ENCODE measurements around the gene EFHC1. TPM values are rescaled to one million over a fixed set of nuclear protein-coding genes. Genes with fewer than 3 reads are reported as not detected.

Gene EFHC1
- total RNA-seq, 4 donors from 2014 or later: 30.6 to 45.6 (median 37.7) TPM

DNA sequence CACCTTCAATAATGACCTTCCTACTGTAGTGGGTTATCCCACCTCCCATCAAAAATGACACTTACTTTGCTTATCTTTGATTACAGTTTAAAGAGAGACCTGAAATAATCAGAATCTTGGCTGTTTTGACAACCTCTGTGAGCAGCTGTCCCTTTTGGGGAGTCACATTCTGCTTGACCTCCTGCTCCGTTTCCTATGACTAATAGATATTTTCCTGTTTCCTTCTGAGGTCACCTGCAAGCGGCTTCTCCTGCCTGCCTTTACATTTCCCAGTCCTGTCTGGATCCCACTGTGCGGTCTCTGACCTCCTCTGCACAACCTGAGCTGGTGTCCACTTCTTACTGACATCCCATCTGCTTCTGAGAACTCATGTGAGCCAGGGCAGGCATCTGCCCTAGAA, 102.5 kb downstream of the EFHC1 start:
- 48 to 63% methylated on average over 3 of the region's 3 CpGs for WGBS, 2 donors
- Histone ChIP-seq H3K27me3 (no peaks in the 10 kb centered on the region), H3K36me3 (no peaks in the 10 kb centered on the region), H3K4me1 (peaks cover 0 to 58% (median 16%) of the 10 kb centered on the region in 4 donors), H3K9me3 (no peaks in the 10 kb centered on the region), H3K4me3 (no peak overlapping the region), H3K27ac (peak overlapping the region; percentile 16 to 82 (median 68))
- peak in 1 of 2 donors; percentile 7 for TF ChIP-seq EP300 (IDR thresholded peaks at IDR 0.05)
- TF ChIP-seq, protein P1, sequence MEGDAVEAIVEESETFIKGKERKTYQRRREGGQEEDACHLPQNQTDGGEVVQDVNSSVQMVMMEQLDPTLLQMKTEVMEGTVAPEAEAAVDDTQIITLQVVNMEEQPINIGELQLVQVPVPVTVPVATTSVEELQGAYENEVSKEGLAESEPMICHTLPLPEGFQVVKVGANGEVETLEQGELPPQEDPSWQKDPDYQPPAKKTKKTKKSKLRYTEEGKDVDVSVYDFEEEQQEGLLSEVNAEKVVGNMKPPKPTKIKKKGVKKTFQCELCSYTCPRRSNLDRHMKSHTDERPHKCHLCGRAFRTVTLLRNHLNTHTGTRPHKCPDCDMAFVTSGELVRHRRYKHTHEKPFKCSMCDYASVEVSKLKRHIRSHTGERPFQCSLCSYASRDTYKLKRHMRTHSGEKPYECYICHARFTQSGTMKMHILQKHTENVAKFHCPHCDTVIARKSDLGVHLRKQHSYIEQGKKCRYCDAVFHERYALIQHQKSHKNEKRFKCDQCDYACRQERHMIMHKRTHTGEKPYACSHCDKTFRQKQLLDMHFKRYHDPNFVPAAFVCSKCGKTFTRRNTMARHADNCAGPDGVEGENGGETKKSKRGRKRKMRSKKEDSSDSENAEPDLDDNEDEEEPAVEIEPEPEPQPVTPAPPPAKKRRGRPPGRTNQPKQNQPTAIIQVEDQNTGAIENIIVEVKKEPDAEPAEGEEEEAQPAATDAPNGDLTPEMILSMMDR (IDR thresholded peaks at IDR 0.05): no peak
- TF ChIP-seq POLR2A (IDR thresholded peaks at IDR 0.05): no peak
- DNase-seq (ENCODE audit: low spot score in 2 of 2): no peak

DNA sequence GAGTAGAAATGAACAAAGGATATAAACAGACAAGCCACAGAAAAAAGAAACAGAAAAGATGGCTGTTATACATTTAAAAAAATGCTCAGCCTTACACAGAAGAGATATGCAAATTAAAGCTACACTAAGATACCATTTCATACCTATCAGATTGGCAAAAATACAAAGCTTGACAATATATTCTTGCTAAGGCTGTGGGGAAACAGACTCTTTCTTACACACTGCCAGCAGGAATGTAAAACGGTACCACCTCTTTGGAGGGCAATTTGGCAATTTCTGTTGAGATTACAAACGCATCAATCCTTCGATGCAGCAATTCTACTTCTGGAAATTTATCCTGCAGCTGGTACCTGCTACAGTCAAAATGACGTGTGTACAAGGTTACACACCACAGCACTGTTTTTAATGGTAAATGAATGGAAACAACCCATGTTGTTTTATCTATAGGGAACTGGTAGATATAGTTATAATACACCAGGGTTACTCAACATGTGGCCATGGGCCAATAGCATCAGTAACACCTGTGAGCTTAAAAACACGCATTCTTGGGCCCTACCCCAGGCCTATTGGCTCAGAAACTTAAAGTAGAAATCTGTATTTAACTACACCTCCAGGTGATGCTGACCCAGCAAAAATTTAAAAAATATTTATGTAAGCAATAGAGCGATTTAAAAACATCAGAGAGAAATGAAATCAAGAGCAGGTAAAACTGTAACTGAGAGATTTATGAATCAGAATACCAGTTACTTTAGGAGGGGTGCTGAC, 103.4 kb downstream of the EFHC1 start:
- Histone ChIP-seq H3K9me3 (no peaks in the 10 kb centered on the region), H3K4me3 (no peak overlapping the region), H3K27me3 (no peaks in the 10 kb centered on the region), H3K4me1 (peaks cover 0 to 52% (median 7%) of the 10 kb centered on the region in 4 donors), H3K27ac (peak overlapping the region in 2 of 4 donors; percentile 23 to 82), H3K36me3 (peaks cover 0 to 8% (median 0%) of the 10 kb centered on the region in 3 donors)
- TF ChIP-seq POLR2A (IDR thresholded peaks at IDR 0.05): no peak
- WGBS, 2 donors: 81 to 82% methylated on average over 6 of the region's 6 CpGs
- no peak for DNase-seq (ENCODE audit: low spot score in 2 of 2)

DNA sequence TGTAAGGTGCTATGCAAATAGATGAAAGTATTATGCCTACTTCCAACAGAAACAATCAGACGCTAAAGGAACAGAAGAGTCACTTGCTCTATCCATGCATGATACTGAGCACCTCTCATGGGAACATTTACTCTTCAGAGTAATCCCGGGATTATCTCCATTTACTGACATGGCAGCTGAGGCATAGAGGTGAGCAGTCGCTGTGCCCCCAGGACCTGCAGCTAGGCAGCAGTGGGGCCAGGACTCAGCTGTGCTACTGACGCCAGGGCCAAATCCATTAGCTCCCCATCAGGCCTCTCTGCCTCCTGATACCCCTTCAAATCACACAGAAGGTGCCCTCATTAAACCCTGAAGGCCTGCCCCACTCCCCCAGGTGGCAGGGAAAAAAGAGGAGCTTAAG, 104.8 kb downstream of the EFHC1 start:
- WGBS, 2 donors: 84 to 90% methylated on average over 4 of the region's 4 CpGs
- DNase-seq (ENCODE audit: low spot score in 2 of 2): no peak
- H3K4me1 ChIP-seq: peaks cover 0 to 41% (median 5%) of the 10 kb centered on the region in 4 donors
- no peaks in the 10 kb centered on the region for H3K9me3 ChIP-seq
- TF ChIP-seq, protein P1 (IDR thresholded peaks at IDR 0.05): no peak
- no peak for TF ChIP-seq POLR2A (IDR thresholded peaks at IDR 0.05)
- H3K27ac ChIP-seq: no peak overlapping the region
- H3K4me3 ChIP-seq: no peak overlapping the region
- H3K36me3 ChIP-seq: peaks cover 0 to 18% (median 0%) of the 10 kb centered on the region in 3 donors
- H3K27me3 ChIP-seq: no peaks in the 10 kb centered on the region

DNA sequence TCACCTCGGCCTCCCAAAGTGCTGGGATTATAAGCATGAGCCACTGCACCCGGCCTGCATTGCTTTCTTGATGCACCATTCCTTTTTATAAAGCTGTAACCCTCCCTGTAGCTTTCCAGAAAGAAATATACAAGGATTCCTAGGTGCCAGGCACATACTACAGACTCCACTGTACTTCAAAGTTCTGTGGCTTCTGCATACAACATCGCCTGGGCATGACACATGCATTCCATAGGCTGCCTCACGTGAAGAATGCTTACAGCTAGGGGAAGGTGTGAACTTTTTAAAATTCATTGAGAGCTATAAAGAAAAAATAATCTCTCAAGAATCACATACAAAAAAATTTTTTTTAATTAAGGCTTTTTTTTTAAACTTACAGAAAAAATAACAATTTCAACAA, 106.5 kb downstream of the EFHC1 start:
- H3K27me3 ChIP-seq: no peaks in the 10 kb centered on the region
- WGBS, 2 donors: 88 to 97% methylated on average over 4 of the region's 4 CpGs
- DNase-seq (ENCODE audit: low spot score in 2 of 2): no peak
- H3K9me3 ChIP-seq: no peaks in the 10 kb centered on the region
- H3K4me1 ChIP-seq: peaks cover 0 to 30% (median 2%) of the 10 kb centered on the region in 4 donors
- H3K36me3 ChIP-seq: peaks cover 0 to 18% (median 0%) of the 10 kb centered on the region in 3 donors
- no peak overlapping the region for H3K27ac ChIP-seq
- no peak overlapping the region for H3K4me3 ChIP-seq
- TF ChIP-seq POLR2A (IDR thresholded peaks at IDR 0.05) (no peak), EP300 (IDR thresholded peaks at IDR 0.05) (no peak)
- TF ChIP-seq, protein P1 (IDR thresholded peaks at IDR 0.05): no peak

DNA sequence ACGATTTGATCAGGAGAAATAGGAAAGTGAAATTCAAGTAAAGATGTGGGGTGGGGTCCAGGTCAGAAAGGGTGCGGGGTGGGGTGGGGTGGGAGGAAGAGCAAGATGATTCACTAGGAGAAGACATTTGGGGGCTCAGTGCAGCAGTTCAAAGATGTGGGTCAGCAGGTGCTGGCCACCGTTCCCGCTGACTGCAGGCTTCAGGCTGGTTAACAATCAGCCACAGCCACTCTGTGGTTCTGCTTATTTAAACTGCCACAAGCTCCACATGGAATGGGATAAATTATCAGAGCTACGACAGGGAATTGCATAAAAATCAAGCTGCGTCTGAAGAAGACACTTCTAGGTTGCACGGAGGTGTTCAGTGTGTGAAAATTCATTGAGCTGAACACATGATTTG, 107.3 kb downstream of the EFHC1 start:
- Histone ChIP-seq H3K4me3 (no peak overlapping the region), H3K36me3 (peaks cover 0 to 18% (median 0%) of the 10 kb centered on the region in 3 donors), H3K4me1 (peaks cover 0 to 22% (median 0%) of the 10 kb centered on the region in 4 donors), H3K27ac (no peak overlapping the region), H3K9me3 (no peaks in the 10 kb centered on the region), H3K27me3 (no peaks in the 10 kb centered on the region)
- 91 to 97% methylated on average over 7 of the region's 7 CpGs for WGBS, 2 donors
- no peak for DNase-seq (ENCODE audit: low spot score in 2 of 2)
- TF ChIP-seq, protein P1 (IDR thresholded peaks at IDR 0.05): no peak
